Stomach (tissue), 9 donors: ENCODE data around the gene ZNF41. TPM values are rescaled to one million over a fixed set of nuclear protein-coding genes. Genes with fewer than 3 reads are reported as not detected.

Source experiments
- DNase-seq, 2 donors: peaks; one replicate each; pipeline versions ENCODE4 v3.0.0 to v3.0.0-alpha.2; 2013 to 2019
- H3K27ac ChIP-seq, 5 donors: fragments of 200-600 bp in 4 of 5; sonication (generic) in 4 of 5; one replicate each; pipeline ENCODE4 v1.5.1; 2013 to 2019; ENCODE audit warnings: mild to moderate bottlenecking in 1 of 5, moderate library complexity in 1 of 5
- H3K27me3 ChIP-seq, 3 donors: fragments of 200-600 bp; sonication (generic); one replicate each; pipeline ENCODE4 v1.5.1; 2017 to 2019; ENCODE audit warnings: mixed run types in 1 of 3
- H3K36me3 ChIP-seq, 4 donors: fragments of 200-600 bp; sonication (generic); 1 replicate in 3 of 4; 2 replicates in 1 of 4; pipeline ENCODE4 v1.5.1; 2016 to 2019
- H3K4me1 ChIP-seq, 4 donors: fragments of 200-600 bp; sonication (generic); one replicate each; pipeline ENCODE4 v1.5.1; 2016 to 2019
- H3K4me3 ChIP-seq, 4 donors: fragments of 200-600 bp; sonication (generic) in 3 of 4; one replicate each; pipeline ENCODE4 v1.5.1; 2016 to 2019; ENCODE audit warnings: mild to moderate bottlenecking in 1 of 4
- H3K9me3 ChIP-seq, 4 donors: fragments of 200-600 bp; sonication (generic); one replicate each; pipeline ENCODE4 v1.5.1; 2016 to 2019
- CTCF ChIP-seq, 7 experiments: fragments of 450-650 bp in 4 of 7; fragments of 200-600 bp in 3 of 7; sonication (generic) in 3 of 7; IDR thresholded peaks; one replicate each; pipeline ENCODE4 v1.5.1; 2016 to 2019; ENCODE audit warnings: antibody characterized with exemption in 7 of 7, control low read depth in 2 of 7, mild to moderate bottlenecking in 1 of 7
- EP300 ChIP-seq: sonication (generic); formaldehyde crosslinking; IDR thresholded peaks from one replicate; pipeline ENCODE4 v1.6.1; 2017; ENCODE audit warnings: antibody characterized with exemption
- POLR2A ChIP-seq, 4 donors: fragments of 450-650 bp; IDR thresholded peaks; one replicate each; pipeline ENCODE4 v1.6.1; 2016; ENCODE audit warnings: antibody characterized with exemption in 4 of 4, control low read depth in 2 of 4, mild to moderate bottlenecking in 1 of 4, moderate library complexity in 1 of 4
- POLR2AphosphoS5 ChIP-seq, 3 donors: sonication (generic); formaldehyde crosslinking; IDR thresholded peaks; one replicate each; pipeline ENCODE4 v1.6.1; 2016; ENCODE audit warnings: antibody characterized with exemption in 3 of 3
- WGBS, 5 donors: extraction: QIAGEN DNeasy Blood & Tissue Kit in 3 of 5; methylation state at CpG; one replicate each; pipeline versions ENCODE4 v1.1.5 to v1.1.7; 2013 to 2018; 5-methylcytosine and 5-hydroxymethylcytosine counted together
- intact Hi-C: fragments of 100-400 bp; cut with DNase I; formaldehyde crosslinking; loops from one replicate; pipeline ENCODE4 v1.15.1; 2023; ENCODE audit warnings: low total_unique reads
- polyA plus RNA-seq, 3 donors: library from polyadenylated mRNA; stranded (reverse); fragments of 200-250 nt; gene quantifications; one replicate each; pipeline ENCODE4 v1.2.3, GENCODE V29; 2013
- total RNA-seq, 5 donors: library from RNA; depleted of rRNA; stranded (reverse); fragments of >200 nt; gene quantifications; one replicate each; pipeline versions ENCODE4 v1.1.0 to v1.2.3, GENCODE V29; 2014 to 2016
- donor health status: healthy with polysubstance abuse.
- donor health status: Bipolar disorder and iron deficiency.
- donor health status: healthy.

ZNF41 gene
- total and polyA plus RNA-seq, 8 donors = 1.2 to 13.4 (median 3.0) TPM

- H3K4me3 ChIP-seq = no peak overlapping the region
- H3K9me3 ChIP-seq = no peaks in the 10 kb centered on the region
- intact Hi-C loops = no loop called here
- no peak for DNase-seq
- no peaks in the 10 kb centered on the region for H3K36me3 ChIP-seq
- no peak overlapping the region for H3K27ac ChIP-seq
- WGBS, 5 donors = 45 to 90% (median 75%) methylated on average over 1 to 2 of the region's 2 CpGs
- peaks cover 0 to 28% (median 9%) of the 10 kb centered on the region in 4 donors for H3K4me1 ChIP-seq
- TF ChIP-seq CTCF (IDR thresholded peaks at IDR 0.05) (no peak), EP300 (no peak)
- no peaks in the 10 kb centered on the region for H3K27me3 ChIP-seq
These were observed 1.9 kb downstream of the ZNF41 start for GRCh38 chrX:47481160-47481559.

- Histone ChIP-seq H3K4me3 (no peak overlapping the region), H3K36me3 (no peaks in the 10 kb centered on the region), H3K4me1 (peaks cover 0 to 28% (median 9%) of the 10 kb centered on the region in 4 donors), H3K9me3 (no peaks in the 10 kb centered on the region), H3K27ac (no peak overlapping the region), H3K27me3 (no peaks in the 10 kb centered on the region)
- no peak for DNase-seq
- 26 to 43% (median 40%) methylated on average over 2 of the region's 2 CpGs for WGBS, 5 donors
- TF ChIP-seq EP300 (no peak), POLR2AphosphoS5 (IDR thresholded peaks at IDR 0.05) (no peak), POLR2A (IDR thresholded peaks at IDR 0.05) (no peak), CTCF (IDR thresholded peaks at IDR 0.05) (no peak)
- intact Hi-C loops = no loop called here
These were observed 2.4 kb downstream of the ZNF41 start for GRCh38 chrX:47480576-47480975.

GRCh38 chrX:47475476-47475875 lies 7.5 kb downstream of the ZNF41 start:
- no peaks in the 10 kb centered on the region for H3K9me3 ChIP-seq
- H3K4me3 ChIP-seq = no peak overlapping the region
- TF ChIP-seq EP300 (no peak), POLR2AphosphoS5 (IDR thresholded peaks at IDR 0.05) (no peak), POLR2A (IDR thresholded peaks at IDR 0.05) (no peak), CTCF (IDR thresholded peaks at IDR 0.05) (no peak)
- H3K36me3 ChIP-seq = no peaks in the 10 kb centered on the region
- no peak overlapping the region for H3K27ac ChIP-seq
- H3K4me1 ChIP-seq = peaks cover 0 to 6% (median 0%) of the 10 kb centered on the region in 4 donors
- H3K27me3 ChIP-seq = no peaks in the 10 kb centered on the region
- intact Hi-C loops = no loop called here
- no peak for DNase-seq

GRCh38 chrX:47467106-47467505 lies 15.9 kb downstream of the ZNF41 start:
- DNase-seq = no peak
- H3K27me3 ChIP-seq = no peaks in the 10 kb centered on the region
- H3K9me3 ChIP-seq = peaks cover 0 to 5% (median under 1%) of the 10 kb centered on the region in 4 donors
- no peaks in the 10 kb centered on the region for H3K4me1 ChIP-seq
- no peak overlapping the region for H3K27ac ChIP-seq
- H3K36me3 ChIP-seq = peaks cover 0 to 22% (median 14%) of the 10 kb centered on the region in 4 donors
- TF ChIP-seq EP300 (no peak), POLR2A (IDR thresholded peaks at IDR 0.05) (no peak), CTCF (IDR thresholded peaks at IDR 0.05) (no peak), POLR2AphosphoS5 (IDR thresholded peaks at IDR 0.05) (no peak)
- H3K4me3 ChIP-seq = no peak overlapping the region
- intact Hi-C loops = no loop called here
- WGBS, 5 donors = 75 to 97% (median 84%) methylated on average over 1 to 5 of the region's 5 CpGs
